Stimulated activated CD8-positive, alpha-beta memory T cell treated with anti-CD3 and anti-CD28 coated beads, Interleukin-7, amount 100 ng/mL, for 1 hour (primary cell): Measurements from ENCODE around the gene GLIS1.

Experiments used
- DNase-seq, 2 donors: peaks; one replicate each; pipeline ENCODE4 v3.0.0-alpha.2; 2020; ENCODE audit warnings: low read depth in 2 of 2

The GLIS1 gene

DNA sequence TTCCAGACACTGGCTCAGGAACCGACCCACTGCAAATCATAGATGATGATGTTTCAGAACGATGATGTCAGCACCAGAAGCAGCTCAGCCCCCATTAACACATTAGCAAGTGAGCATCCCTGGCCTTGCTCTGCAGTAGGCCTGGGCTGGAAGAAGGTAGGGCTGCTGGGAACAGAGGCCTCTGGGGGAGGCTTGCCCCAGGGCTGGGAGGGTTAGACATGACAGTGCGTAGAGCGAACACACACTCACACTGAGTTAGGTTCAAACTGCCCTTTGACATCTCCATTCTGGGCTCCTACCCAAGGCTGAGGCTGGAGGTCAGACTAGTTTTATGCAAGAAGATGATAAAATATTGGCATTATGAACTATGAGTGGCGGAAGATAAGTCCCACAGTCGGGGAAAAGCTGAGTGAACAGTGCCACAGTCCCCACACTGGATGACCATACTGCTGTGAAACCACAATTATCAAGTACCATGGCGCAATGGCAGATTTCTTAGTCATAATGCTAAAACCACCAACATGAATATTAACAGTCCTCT, 188.7 kb downstream of the GLIS1 start:
- no peak for DNase-seq

DNA sequence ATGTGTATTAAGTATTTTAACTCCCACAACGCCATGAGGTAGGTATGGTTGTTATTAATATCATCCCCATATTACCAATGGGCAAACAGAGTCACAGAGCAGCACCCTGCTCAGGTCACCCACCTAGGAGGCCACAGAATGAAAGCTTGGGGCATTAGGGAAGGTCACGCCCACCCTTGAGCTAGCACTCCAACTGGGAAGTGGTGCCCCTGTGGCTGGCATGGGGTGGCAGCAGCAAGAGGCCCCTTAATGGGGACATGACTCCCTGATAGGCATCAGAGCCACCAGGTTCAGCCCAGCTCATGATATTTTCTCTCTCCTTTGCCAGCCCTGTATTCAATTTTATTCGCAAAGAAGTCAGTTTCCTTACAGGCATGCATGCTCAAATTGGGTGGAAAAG, 189.2 kb downstream of the GLIS1 start:
- no peak for DNase-seq

DNA sequence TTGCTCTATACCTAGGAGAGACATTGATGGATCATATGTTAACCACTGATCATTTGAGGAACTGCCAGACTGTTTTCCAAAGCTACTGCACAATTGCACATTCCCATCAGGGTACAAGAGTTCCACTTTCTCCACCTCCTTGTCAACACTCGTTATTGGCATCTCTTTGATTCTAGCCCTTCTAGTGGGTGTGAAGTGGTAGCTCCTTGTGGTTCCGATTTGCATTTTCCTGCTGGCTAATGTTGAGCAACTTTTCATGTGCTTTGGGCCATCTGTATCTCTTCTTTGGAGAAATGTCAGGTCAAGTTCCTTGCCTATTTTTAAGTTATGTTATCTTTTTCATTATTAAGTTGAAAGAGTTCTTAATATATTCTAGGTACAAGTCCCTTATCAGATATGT, 189.7 kb downstream of the GLIS1 start:
- no peak for DNase-seq

DNA sequence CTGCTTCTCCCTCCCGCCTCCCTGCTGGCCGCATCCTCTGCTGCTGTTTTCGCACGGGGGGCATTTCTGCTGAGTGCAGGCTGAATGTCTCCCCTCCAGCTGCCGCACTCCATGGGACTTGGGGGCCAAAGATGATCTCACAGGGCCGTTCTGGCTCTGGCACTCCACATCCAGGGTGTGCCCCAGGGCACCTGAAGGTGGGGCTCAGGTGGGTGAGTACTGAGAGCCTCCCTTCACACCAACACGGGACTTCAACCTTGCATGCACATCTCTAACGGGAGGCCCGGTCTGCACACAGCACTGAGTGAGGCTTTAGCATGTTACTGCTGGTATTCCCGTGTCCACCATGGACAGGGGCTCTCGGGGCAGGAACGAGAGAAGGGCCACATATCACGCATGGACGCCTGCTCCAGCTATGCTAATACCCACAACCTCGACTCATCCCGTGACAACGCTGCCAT, 190.9 kb downstream of the GLIS1 start:
- no peak for DNase-seq

DNA sequence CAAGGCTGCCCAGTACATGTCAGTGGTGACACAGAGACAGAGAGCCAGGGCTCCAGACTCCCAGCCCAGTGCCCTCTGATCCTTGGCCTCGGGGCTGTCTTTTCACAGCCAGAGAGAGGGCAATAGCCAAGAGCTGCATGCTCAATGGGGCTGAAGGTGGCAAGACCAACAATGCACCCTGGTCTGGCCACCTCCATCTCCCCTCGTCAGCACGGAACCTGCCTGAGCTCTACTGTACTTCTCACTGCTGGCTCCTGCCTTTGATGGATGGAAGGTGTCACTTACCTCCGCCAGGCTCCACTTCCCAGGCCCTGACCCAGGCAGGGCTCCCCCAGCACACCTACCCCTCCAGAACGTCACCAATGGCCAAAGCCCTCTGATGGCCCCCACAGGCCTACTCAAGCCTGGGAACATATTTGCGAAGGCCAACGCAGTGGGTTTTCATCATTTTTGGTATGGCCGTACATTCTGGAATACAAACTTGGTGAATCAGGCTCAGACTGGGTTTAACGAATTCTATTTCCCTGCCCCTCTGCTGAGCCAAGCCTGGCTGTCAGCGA, 191.7 kb downstream of the GLIS1 start:
- DNase-seq, result no peak

DNA sequence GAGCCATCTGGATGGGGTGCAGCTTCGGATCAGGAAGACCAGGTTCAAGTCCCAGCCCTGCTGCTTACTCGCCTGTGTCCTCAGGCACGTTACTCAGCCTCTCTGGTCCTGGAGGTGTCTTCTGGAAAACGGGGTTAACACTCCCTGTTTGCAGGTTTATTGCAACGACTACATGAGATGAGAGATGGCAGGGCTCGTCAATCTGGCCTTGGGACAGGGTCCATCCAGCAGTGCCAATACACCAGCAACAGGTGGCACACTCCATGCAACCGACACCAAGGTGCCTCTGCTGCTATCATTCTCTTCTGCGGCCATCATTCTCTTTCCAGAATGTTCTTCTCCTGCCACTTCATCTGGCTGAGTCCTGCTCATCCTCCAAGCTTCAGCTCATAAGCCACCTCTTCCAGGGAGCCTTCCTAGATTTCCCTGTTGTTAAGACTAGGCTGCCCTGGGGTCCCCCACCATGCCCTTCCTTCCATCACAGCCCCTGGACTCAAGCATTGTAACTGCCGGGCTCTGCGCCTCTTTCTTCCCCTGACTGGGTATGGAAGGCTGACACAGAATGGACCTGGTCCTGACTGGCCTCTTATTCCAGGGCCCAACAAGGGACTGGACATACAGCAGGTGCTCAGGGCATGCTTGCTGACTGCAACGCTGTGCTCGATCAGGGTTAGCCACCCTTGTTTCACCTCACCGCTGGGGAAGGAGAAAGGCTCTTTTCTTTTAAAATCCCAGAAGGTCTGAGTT, 192.4 kb downstream of the GLIS1 start:
- DNase-seq, result no peak

DNA sequence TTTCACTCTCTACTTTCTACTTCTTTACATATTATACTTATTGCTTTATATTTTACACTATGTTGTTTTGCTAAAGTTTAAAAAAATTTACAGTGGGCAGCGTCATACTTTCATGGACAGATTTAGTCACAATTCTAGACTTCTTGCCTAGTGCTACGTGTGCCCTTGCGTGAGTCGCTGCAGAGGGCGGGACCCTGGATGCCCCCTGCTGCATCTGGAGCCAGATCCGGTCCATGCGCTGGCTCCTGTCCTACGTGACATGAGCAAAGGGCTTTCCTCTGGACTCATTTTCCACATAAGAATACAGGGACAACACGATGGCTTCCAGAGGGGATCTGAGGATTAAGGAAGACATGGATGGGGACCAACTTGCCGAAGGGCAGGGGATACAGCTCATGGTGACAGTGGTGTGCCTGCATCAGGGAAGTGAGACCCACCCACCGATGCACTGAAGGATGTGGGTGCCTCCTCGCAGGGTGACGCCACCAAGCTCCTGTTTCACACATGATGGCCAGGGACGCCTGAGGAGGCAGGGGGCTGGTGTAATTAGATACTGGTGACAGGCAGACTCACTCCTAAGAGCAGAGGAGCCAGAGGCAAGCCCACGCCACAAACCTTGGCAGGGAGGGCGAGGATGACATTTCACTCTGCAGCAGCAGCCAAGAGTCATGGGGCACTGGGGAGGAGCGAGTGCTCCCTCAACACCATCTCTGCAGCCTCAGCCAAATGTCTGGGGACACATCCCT, 193.1 kb downstream of the GLIS1 start:
- no peak for DNase-seq

DNA sequence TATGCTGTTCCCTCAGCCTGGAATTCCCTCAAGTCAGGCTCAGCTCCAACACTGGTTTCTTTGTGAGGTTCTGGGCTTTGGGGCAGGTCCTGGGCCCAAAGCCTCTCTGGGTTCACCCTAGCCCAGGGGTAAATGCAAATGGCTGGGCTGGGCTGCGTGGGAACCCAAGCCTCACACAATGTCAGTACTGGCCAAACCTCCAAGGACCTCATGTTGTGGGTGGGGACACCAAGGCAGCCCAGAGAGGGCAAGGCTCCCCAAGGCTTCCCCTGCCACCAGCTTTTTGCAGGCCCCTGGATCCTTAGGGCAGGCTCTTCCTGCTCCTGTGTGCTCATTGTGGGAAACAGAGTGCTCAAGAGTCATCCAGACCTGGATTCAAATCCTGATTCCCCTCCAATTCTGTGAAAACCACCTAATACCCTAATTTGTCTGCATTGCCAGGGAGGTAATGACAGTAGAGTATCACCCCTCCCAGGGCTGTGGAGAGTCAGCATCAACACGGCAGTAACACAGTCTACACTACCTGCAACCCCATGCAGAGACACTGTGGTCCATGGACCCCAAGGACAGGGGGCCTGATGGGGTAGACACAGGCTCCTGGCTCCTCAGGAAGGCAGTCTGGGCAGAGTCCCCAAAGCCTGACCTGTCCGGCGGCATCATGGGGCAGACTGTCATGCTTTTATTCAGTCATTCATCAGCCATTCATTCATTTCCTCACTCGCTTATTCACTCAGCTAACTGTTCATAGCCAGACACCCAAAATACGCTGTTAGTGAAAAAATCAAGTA, 194.0 kb downstream of the GLIS1 start:
- DNase-seq, result no peak

DNA sequence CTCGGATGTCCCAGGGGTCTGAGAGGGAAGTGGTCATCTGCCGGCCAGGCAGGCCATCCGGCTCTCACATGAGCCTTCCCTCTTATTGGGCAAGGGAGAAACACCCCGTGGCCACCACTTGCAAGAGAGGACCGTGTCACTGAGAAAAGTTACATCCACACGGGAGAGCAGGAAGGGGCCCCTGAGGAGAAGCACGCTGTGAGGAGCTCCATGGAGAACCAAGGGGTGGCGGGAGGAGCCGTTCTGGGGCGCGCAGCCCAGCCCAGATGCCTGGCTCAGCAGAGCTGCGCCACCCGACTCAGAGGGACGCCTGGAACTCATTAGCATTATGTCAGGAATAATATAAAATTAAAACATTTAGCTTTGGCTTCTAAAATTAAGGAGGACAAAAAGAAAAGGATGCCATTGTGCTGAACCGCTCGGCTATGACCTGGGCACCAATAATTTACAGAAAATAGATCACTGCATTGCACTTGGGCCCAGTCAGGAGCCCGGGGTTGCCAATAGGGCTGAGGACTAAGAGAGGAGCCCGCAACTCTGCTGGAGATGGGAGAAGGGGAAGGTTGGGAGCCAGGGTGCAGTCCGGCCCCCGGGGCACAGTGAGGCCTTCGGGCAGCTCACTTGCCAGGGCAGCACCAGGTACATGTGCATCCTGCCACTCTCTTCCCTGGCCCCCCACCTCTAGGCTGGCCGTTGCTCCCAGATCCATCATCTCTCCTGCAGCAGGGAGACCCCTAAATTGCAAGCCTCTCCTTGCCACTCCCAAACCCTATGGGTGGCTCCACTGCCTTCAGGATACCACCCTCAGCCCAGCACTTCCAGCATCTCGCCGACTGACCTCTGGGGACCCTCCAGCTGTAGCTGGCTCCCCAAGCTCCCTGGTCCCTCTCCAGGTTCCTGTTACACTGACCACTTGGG, 194.9 kb downstream of the GLIS1 start:
- no peak for DNase-seq

DNA sequence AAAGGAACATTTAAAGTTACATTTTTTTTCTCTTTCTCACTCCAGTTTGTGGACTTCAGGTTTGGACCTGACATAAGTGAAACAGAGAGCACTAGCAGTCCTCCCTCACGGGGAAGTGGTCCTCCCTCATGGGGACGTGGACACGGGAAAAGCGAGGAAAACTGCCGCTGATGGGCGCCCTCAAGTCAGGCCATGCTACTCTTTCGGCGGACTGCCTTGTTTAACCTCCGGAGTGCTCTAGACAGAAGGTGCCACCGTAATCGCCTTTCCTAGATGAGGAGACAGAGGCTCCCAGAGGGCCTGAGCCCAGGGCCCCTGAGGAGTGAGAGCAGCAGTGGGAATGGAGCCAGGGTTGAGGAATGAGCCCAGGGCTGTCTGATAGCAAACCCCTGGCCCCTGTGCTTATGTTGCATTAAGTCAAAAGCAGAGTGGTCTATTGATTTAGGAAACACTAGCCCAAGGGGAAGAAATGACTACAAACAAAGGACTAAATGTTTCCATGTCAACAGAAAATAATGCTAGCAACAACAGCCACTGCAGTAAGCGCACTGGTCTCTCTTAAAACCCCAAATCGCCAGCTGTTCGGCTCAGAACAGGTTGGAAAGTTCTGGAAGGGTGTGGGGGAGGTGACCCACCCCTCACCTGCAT, 195.7 kb downstream of the GLIS1 start:
- DNase-seq, result no peak

DNA sequence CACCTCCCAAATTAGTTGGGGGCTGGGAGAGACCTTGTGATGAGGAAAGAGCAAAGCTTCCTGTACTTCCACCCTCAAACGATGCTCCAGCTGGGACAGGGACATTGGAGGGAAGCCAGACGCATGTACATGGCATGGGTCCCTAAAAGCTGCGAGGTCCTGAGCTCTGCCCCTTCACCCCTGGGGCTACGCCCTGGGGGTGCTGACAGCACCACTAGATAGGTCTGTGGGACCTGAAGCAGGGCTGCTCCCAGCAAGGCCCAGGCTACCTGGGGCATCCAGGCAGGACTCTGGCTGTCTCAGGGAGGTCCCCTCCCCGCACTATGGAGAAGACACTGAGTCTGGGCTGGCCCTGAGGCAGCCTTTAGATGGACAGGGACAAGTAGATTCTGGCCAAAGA, 196.4 kb downstream of the GLIS1 start:
- DNase-seq, result no peak

DNA sequence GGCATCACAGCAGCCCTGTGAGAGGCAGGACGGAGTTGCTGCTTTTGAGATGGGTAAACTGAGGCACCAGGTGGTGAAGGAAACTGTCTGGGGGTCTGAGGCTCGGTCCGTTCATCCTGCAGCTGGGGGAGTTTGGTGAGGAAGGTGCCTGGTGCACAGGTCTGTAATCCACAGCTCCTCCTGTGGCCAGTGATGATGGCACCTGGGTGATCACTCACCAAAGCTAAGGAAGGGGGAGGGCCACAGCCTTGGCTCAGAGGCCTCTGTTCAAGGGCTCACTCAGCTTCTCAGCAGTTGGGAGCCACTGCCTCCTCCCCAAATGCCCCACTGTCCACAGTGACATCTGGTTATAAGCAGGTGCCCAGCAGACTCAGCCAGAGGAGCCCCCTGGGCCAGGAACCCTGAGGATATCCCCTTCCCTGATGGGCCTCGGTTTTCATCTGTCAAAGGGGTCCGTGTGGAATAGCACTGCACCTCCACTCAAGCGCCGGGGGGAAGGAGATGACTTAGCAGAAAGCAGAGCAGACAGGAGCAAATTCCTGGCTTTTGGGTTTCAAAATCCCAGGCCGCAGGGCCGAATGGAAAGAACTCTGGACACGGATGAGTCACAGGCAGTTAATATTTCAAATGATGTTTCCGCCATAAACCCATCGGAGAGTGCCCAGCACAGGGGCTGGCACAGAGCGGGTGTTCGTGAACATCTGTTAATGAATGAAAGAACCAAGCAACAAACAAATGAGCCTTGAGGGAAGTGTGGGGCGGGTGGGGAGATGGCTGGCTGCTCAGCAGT, 197.0 kb downstream of the GLIS1 start:
- DNase-seq, result no peak

DNA sequence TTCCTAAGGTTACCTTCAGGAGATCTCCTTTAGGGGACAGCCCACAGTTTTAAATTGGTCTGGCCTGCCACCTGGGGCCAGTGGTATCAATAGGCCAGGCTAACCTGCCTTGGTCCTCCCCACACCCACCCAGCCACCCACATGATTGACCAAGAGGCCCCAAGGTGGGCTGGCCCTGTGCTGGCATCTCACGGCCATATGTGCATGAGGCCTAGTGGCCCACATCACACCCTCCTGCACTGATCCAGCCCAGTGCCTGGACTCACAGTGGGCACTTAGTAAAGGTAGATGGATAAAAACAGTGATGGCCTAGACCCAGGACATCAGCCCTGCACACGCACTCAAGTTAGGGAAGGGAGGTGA, 197.7 kb downstream of the GLIS1 start:
- DNase-seq, result no peak

DNA sequence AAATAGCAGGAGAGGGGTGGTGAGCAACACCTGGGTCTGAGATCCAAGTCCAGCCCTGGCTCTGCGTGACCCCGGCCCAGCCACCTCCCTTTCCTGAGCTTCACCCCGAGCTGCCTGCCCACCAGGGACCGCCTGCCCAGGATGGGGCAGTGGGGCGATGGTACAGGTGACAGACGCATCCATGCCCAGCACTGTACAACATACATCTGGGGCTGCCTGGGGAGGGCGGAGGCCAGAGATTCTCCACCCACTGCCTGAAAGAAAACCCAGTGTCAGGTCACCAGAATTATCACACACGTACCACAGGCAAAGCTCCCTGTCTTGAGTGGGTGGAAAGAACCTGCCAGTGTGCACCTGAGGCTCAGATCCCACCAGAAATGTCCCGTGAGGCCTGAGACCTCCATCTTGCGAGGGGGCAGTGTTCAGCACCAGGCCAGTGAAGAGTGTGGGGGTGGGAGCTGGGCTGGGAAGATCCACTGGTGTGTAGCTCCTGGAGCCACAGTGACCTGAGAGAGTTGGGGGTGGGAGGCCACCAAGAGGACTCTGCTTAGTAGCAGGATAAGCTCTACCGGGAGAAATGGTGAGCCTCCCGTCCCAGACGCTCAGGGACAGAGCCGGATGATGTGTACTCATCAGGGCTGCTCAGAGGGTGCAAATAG, 198.2 kb downstream of the GLIS1 start:
- DNase-seq, result no peak

DNA sequence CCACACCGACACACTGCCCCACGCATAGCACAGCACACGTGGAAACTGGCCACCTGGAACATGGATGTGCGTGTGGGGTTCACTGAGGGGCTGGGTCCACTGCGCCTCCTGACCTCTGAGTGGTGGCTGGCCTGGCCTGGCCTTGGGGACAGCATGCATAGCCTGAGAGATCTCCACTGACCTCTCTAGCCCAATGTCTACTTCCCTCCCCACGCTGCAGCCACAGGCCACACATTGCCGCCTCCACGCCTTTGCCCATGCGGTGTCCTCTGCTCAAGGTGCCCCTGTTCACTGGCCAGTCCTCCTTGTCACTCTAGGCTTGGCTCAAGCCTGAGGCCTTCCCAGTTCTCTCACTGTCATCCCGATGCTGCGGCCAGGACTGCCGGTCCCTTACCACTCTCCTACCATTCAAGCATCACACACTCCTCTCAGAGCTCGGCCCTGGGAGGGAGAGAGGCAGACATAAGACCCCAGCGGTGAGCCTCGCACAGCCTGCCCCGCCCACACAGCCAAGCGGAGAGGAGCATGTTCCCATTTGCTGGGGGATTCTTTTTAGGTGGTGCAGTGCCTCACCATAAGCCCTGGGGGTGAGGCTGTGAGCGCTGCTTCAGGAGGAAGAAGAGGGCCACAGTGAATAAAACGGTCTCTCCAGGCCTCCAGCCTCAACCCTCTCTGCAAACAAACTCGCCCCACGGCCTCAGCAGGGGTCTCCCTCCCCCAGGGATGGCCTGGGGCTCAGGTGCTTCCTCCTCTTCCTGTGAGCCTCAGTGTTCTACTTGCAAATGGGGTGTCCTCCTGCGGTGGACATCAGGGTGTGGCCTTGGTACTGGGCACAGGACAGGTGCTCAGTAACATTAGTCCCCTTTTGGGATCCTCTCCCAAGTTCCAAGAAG, 199.0 kb downstream of the GLIS1 start:
- no peak for DNase-seq

DNA sequence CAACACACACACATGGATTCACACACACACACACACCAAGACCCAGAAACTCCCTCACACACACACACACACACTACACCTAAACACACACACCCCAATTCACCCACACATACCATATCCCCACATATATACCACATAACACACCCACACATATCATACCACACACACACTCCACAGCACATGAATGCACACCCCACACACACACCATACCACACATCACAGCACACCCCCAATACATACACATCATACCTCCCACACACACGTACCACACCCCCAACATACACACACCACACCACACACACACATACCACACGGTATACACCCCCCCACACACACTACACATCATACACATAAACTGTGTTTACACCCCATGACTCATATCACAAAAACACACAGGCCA, 199.7 kb downstream of the GLIS1 start:
- no peak for DNase-seq

DNA sequence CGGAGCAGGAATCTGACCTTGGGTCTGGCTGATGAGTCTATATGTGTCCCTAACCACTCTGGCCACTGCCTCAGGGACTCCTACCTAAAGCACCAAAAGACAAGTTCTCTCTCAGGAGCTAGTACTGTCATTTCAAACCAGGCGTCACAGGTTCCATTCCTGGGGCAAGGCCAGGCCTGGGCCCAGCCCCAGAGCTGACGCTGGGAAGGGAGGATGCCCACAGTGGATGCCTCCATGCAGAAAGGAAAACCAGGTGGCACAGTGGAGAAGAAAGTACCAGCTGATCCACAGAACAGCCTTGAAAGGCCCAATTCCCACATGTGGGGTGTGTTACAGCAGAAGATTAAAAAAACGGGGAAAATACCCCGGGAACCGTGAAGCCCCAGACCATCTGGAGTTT, 202.4 kb downstream of the GLIS1 start:
- no peak for DNase-seq

DNA sequence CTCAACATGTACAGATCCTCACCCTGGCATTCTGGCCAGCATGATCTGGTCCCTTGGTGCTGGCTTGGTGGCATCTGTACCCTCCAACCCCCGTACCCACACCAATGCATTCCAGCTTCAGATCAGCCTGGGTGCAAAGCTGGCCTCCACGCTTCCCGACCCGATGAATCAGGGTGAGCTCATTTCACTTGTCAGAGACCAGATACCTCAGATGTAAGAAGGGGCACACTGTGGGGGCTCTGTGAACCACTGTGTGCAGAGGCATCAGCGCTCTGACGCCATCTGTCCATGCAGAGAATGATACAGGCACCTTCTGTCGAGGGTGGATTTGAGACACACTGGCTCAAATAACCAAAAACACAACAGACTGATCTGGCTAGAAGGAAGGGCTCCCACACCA, 203.1 kb downstream of the GLIS1 start:
- no peak for DNase-seq
